H1 (cell line): ENCODE data around the gene EHD4.

Source experiments
- BCL11A ChIP-seq, 2 experiments: IDR thresholded peaks; one replicate each; pipeline ENCODE4 v1.6.1; 2011; ENCODE audit warnings: low read depth in 2 of 2, low read length in 2 of 2, mild to moderate bottlenecking in 2 of 2
- CTCF ChIP-seq, 3 experiments: IDR thresholded peaks; 1 replicate in 2 of 3; 2 replicates in 1 of 3; pipeline versions ENCODE4 v1.5.1 to v1.6.1; 2011; ENCODE audit warnings: low read length in 3 of 3, mild to moderate bottlenecking in 3 of 3, inconsistent platforms in 2 of 3, low read depth in 1 of 3, moderate library complexity in 1 of 3; ENCODE audit not compliant: insufficient read depth in 1 of 3; ENCODE audit errors: control extremely low read depth in 1 of 3
- EP300 ChIP-seq, 2 experiments: IDR thresholded peaks; 1 replicate in 1 of 2; 2 replicates in 1 of 2; pipeline ENCODE4 v1.6.1; 2011 to 2012; ENCODE audit warnings: low read depth in 2 of 2, low read length in 2 of 2, mild to moderate bottlenecking in 2 of 2, borderline replicate concordance in 1 of 2, inconsistent platforms in 1 of 2, moderate library complexity in 1 of 2
- POLR2AphosphoS5 ChIP-seq: IDR thresholded peaks from 2 replicates; pipeline ENCODE4 v1.6.1; 2011; ENCODE audit warnings: low read depth, low read length
- SUZ12 ChIP-seq: fragments of 200-600 bp; sonication (generic); IDR thresholded peaks from 2 replicates; pipeline ENCODE4 v1.6.1; 2012; ENCODE audit warnings: mild to moderate bottlenecking, inconsistent platforms, low read length, moderate library complexity, mixed read lengths
- ZNF274 ChIP-seq: IDR thresholded peaks from 2 replicates; pipeline ENCODE4 v1.7.0; 2012; ENCODE audit warnings: low read length, borderline replicate concordance; ENCODE audit errors: extremely low read depth

- TF ChIP-seq SUZ12 (no peak), BCL11A (IDR thresholded peaks at IDR 0.05; ENCODE audit: low read depth in 2 of 2, low read length in 2 of 2) (no peak), CTCF (IDR thresholded peaks at IDR 0.05; ENCODE audit: control extremely low read depth in 1 of 3, insufficient read depth in 1 of 3, low read depth in 1 of 3, low read length in 3 of 3) (no peak), ZNF274 (no peak), EP300 (IDR thresholded peaks at IDR 0.05; ENCODE audit: borderline replicate concordance in 1 of 2, low read depth in 2 of 2, low read length in 2 of 2) (no peak), POLR2AphosphoS5 (no peak)
These were observed 109.7 kb downstream of the EHD4 start for GRCh38 chr15:41862515-41863116.
